HEK293T (cell line): Measurements from ENCODE around the gene CDH4.

Experiments
- ARNT ChIP-seq: fragments of 450-650 bp; IDR thresholded peaks from 2 replicates; pipeline ENCODE4 v1.6.1; 2017; ENCODE audit warnings: mild to moderate bottlenecking
- BHLHE40 ChIP-seq: fragments of 450-650 bp; IDR thresholded peaks from 2 replicates; pipeline ENCODE4 v1.6.1; 2016; ENCODE audit warnings: mild to moderate bottlenecking, moderate library complexity, borderline replicate concordance
- CTBP1 ChIP-seq: fragments of 450-650 bp; IDR thresholded peaks from 2 replicates; pipeline ENCODE4 v1.6.1; 2016; ENCODE audit warnings: borderline replicate concordance
- ELF4 ChIP-seq: fragments of 450-650 bp; IDR thresholded peaks from 2 replicates; pipeline ENCODE4 v1.6.1; 2017; ENCODE audit warnings: antibody characterized with exemption
- FOXA1 ChIP-seq: fragments of 450-650 bp; IDR thresholded peaks from 2 replicates; pipeline ENCODE4 v1.6.1; 2016; ENCODE audit warnings: mild to moderate bottlenecking
- FOXK2 ChIP-seq: fragments of 450-650 bp; IDR thresholded peaks from 2 replicates; pipeline ENCODE4 v1.6.1; 2016; ENCODE audit warnings: mild to moderate bottlenecking
- FOXM1 ChIP-seq: fragments of 450-650 bp; IDR thresholded peaks from 2 replicates; pipeline ENCODE4 v1.6.1; 2017; ENCODE audit warnings: mild to moderate bottlenecking, borderline replicate concordance
- HDGF ChIP-seq: fragments of 450-650 bp; IDR thresholded peaks from 2 replicates; pipeline ENCODE4 v1.6.1; 2017; ENCODE audit warnings: antibody characterized with exemption, borderline replicate concordance
- L3MBTL2 ChIP-seq: fragments of 450-650 bp; conservative IDR thresholded peaks from 2 replicates; pipeline ENCODE4 v1.6.1; 2016; ENCODE audit warnings: mild to moderate bottlenecking
- LEF1 ChIP-seq: fragments of 450-650 bp; IDR thresholded peaks from 2 replicates; pipeline ENCODE4 v1.6.1; 2017; ENCODE audit warnings: mild to moderate bottlenecking, borderline replicate concordance
- NFRKB ChIP-seq: fragments of 450-650 bp; IDR thresholded peaks from 2 replicates; pipeline ENCODE4 v1.6.1; 2016; ENCODE audit warnings: mild to moderate bottlenecking, moderate library complexity
- SP1 ChIP-seq: fragments of 450-650 bp; IDR thresholded peaks from 2 replicates; pipeline ENCODE4 v1.6.1; 2017
- TARDBP ChIP-seq: fragments of 450-650 bp; IDR thresholded peaks from 2 replicates; pipeline ENCODE4 v1.6.1; 2016
- TF ChIP-seq, protein P1 (sequence below): fragments of 450-650 bp; IDR thresholded peaks from 2 replicates; pipeline ENCODE4 v1.6.1; 2016

GRCh38 chr20:61817575-61817974, 565.5 kb downstream of the CDH4 start:
- TF ChIP-seq FOXK2 (no peak), L3MBTL2 (no peak), SP1 (no peak), FOXA1 (no peak), FOXM1 (no peak), BHLHE40 (no peak), HDGF (no peak), ELF4 (no peak), NFRKB (no peak), TARDBP (no peak), LEF1 (no peak), ARNT (no peak), CTBP1 (no peak)
- TF ChIP-seq, protein P1, sequence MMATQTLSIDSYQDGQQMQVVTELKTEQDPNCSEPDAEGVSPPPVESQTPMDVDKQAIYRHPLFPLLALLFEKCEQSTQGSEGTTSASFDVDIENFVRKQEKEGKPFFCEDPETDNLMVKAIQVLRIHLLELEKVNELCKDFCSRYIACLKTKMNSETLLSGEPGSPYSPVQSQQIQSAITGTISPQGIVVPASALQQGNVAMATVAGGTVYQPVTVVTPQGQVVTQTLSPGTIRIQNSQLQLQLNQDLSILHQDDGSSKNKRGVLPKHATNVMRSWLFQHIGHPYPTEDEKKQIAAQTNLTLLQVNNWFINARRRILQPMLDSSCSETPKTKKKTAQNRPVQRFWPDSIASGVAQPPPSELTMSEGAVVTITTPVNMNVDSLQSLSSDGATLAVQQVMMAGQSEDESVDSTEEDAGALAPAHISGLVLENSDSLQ = no peak
